Activated CD8-positive, alpha-beta memory T cell treated with anti-CD3 and anti-CD28 coated beads for 24 hours (primary cell): ENCODE measurements around the gene SERP1.
"Not testable (repeated sequence)": the region's sequence is repeated elsewhere in the genome, so short reads cannot be mapped to it uniquely, and the experiment has no call there.

Source experiments
- DNase-seq: peaks from one replicate; pipeline ENCODE4 v3.0.0-alpha.2; 2020

SERP1 gene

GRCh38 chr3:150538324-150539208, 7.7 kb downstream of the SERP1 start:
- no peak for DNase-seq

- DNase-seq, result no peak
These were observed 11.1 kb downstream of the SERP1 start for GRCh38 chr3:150535204-150535603.

- no peak for DNase-seq
These were observed 14.5 kb downstream of the SERP1 start for GRCh38 chr3:150531775-150532174.

- DNase-seq, result no peak
These were observed 17.9 kb downstream of the SERP1 start for GRCh38 chr3:150528354-150528797.

GRCh38 chr3:150527464-150528255, 18.6 kb downstream of the SERP1 start:
- DNase-seq, result no peak

GRCh38 chr3:150523538-150523937, 22.8 kb downstream of the SERP1 start:
- DNase-seq, result no peak

GRCh38 chr3:150521463-150521862, 24.8 kb downstream of the SERP1 start:
- DNase-seq, result no peak

- no peak for DNase-seq
These were observed 25.9 kb downstream of the SERP1 start for GRCh38 chr3:150520408-150520807.

GRCh38 chr3:150519026-150519425, 27.3 kb downstream of the SERP1 start:
- DNase-seq, result no peak

GRCh38 chr3:150515210-150515609, 31.1 kb downstream of the SERP1 start:
- DNase-seq, result no peak

GRCh38 chr3:150511122-150511821, 35.0 kb downstream of the SERP1 start:
- DNase-seq, result no peak

GRCh38 chr3:150509780-150510179, 36.5 kb downstream of the SERP1 start:
- DNase-seq, result no peak

- no peak for DNase-seq
These were observed 37.9 kb downstream of the SERP1 start for GRCh38 chr3:150508401-150508800.

GRCh38 chr3:150504483-150504882, 41.8 kb downstream of the SERP1 start:
- no peak for DNase-seq

GRCh38 chr3:150503402-150504099, 42.7 kb downstream of the SERP1 start:
- no peak for DNase-seq

GRCh38 chr3:150500960-150501359, 45.3 kb downstream of the SERP1 start:
- DNase-seq, result not testable (repeated sequence)

- no peak for DNase-seq
These were observed 48.3 kb downstream of the SERP1 start for GRCh38 chr3:150497956-150498355.

GRCh38 chr3:150495563-150496168, 50.6 kb downstream of the SERP1 start:
- DNase-seq, result no peak

GRCh38 chr3:150495149-150495548, 51.1 kb downstream of the SERP1 start:
- DNase-seq, result no peak

GRCh38 chr3:150494411-150494977, 51.8 kb downstream of the SERP1 start:
- DNase-seq, result no peak
